DOHH2 (cell line): ENCODE data around the gene KATNAL2.
"Not testable (repeated sequence)": the region's sequence is repeated elsewhere in the genome, so short reads cannot be mapped to it uniquely, and the experiment has no call there.

Experiments used
- H3F3A ChIP-seq: fragments of 200-600 bp; sonication (generic), shearing (Covaris generic); 2 replicates; pipeline ENCODE4 v1.6.0; 2016; ENCODE audit warnings: antibody characterized with exemption, mild to moderate bottlenecking; ENCODE audit not compliant: control insufficient read depth, insufficient read depth
- H3K27ac ChIP-seq: fragments of 200-600 bp; sonication (generic); 2 replicates; pipeline ENCODE4 v1.5.1; 2014; ENCODE audit warnings: low read depth, mild to moderate bottlenecking, low read length, moderate library complexity
- H3K27me3 ChIP-seq: fragments of 200-600 bp; sonication (generic); 2 replicates; pipeline ENCODE4 v1.6.1; 2014; ENCODE audit warnings: mild to moderate bottlenecking, low read length, mixed read lengths; ENCODE audit not compliant: control insufficient read depth
- H3K36me3 ChIP-seq: fragments of 200-600 bp; sonication (generic); 2 replicates; pipeline ENCODE4 v1.6.1; 2014; ENCODE audit warnings: mild to moderate bottlenecking, low read length, moderate library complexity, mixed read lengths; ENCODE audit not compliant: control insufficient read depth
- H3K4me1 ChIP-seq: fragments of 200-600 bp; sonication (generic); 2 replicates; pipeline ENCODE4 v1.6.1; 2014; ENCODE audit warnings: mild to moderate bottlenecking, low read length, mixed read lengths; ENCODE audit not compliant: control insufficient read depth
- H3K4me2 ChIP-seq: fragments of 200-600 bp; sonication (generic); 2 replicates; pipeline ENCODE4 v1.6.0; 2014; ENCODE audit warnings: mild to moderate bottlenecking, low read length, moderate library complexity
- H3K4me3 ChIP-seq: fragments of 200-600 bp; sonication (generic); 2 replicates; pipeline ENCODE4 v1.5.1; 2014; ENCODE audit warnings: mild to moderate bottlenecking, low read length, mixed read lengths
- H3K79me2 ChIP-seq: fragments of 200-600 bp; sonication (generic); 2 replicates; pipeline ENCODE4 v1.6.1; 2014; ENCODE audit warnings: mild to moderate bottlenecking, low read length, mixed read lengths; ENCODE audit not compliant: control insufficient read depth
- H3K9me2 ChIP-seq: fragments of 200-600 bp; sonication (generic); replicated peaks from 2 replicates; pipeline ENCODE4 v1.6.1; 2014; ENCODE audit warnings: mild to moderate bottlenecking, low read length, mixed read lengths; ENCODE audit not compliant: control insufficient read depth
- H3K9me3 ChIP-seq: fragments of 200-600 bp; sonication (generic); 2 replicates; pipeline ENCODE4 v1.6.1; 2014; ENCODE audit warnings: antibody characterized with exemption, low read length, mixed read lengths; ENCODE audit not compliant: control insufficient read depth, insufficient read depth
- H4K20me1 ChIP-seq: fragments of 200-600 bp; sonication (generic); 2 replicates; pipeline ENCODE4 v1.6.0; 2014; ENCODE audit warnings: low read depth, mild to moderate bottlenecking, antibody characterized with exemption, low read length, moderate library complexity; ENCODE audit not compliant: control insufficient read depth, insufficient read depth
- EZH2phosphoT487 ChIP-seq: fragments of 200-600 bp; sonication (generic); IDR thresholded peaks from 2 replicates; pipeline ENCODE4 v1.6.1; 2017; ENCODE audit warnings: borderline replicate concordance, mild to moderate bottlenecking, antibody characterized with exemption, low read length, moderate library complexity, mixed read lengths
- TF ChIP-seq, protein P1 (sequence below): fragments of 200-600 bp; sonication (generic); IDR thresholded peaks from one replicate; pipeline ENCODE4 v1.5.1; 2014; ENCODE audit warnings: antibody characterized with exemption, mild to moderate bottlenecking, low read depth, low read length; ENCODE audit not compliant: poor library complexity, severe bottlenecking

The KATNAL2 gene

GRCh38 chr18:47032945-47033344 lies 115.5 kb downstream of the KATNAL2 start:
- Histone ChIP-seq H3K4me1 (peaks cover 20% of the 10 kb centered on the region), H3K36me3 (no peaks in the 10 kb centered on the region), H3K27me3 (no peaks in the 10 kb centered on the region), H3K27ac (no peak overlapping the region), H3K4me2 (no peak overlapping the region), H4K20me1 (no peaks in the 10 kb centered on the region), H3F3A (no peaks in the 10 kb centered on the region), H3K9me3 (no peaks in the 10 kb centered on the region), H3K9me2 (no peaks in the 10 kb centered on the region), H3K79me2 (no peaks in the 10 kb centered on the region), H3K4me3 (no peak overlapping the region)
- TF ChIP-seq, protein P1, sequence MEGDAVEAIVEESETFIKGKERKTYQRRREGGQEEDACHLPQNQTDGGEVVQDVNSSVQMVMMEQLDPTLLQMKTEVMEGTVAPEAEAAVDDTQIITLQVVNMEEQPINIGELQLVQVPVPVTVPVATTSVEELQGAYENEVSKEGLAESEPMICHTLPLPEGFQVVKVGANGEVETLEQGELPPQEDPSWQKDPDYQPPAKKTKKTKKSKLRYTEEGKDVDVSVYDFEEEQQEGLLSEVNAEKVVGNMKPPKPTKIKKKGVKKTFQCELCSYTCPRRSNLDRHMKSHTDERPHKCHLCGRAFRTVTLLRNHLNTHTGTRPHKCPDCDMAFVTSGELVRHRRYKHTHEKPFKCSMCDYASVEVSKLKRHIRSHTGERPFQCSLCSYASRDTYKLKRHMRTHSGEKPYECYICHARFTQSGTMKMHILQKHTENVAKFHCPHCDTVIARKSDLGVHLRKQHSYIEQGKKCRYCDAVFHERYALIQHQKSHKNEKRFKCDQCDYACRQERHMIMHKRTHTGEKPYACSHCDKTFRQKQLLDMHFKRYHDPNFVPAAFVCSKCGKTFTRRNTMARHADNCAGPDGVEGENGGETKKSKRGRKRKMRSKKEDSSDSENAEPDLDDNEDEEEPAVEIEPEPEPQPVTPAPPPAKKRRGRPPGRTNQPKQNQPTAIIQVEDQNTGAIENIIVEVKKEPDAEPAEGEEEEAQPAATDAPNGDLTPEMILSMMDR = no peak

GRCh38 chr18:47034591-47034990 lies 117.2 kb downstream of the KATNAL2 start:
- not testable (repeated sequence) for H3K79me2 ChIP-seq, H4K20me1 ChIP-seq, H3K4me2 ChIP-seq, H3F3A ChIP-seq, H3K27me3 ChIP-seq, H3K4me3 ChIP-seq, H3K9me2 ChIP-seq, H3K36me3 ChIP-seq, H3K9me3 ChIP-seq, H3K27ac ChIP-seq
- peaks cover 20% of the 10 kb centered on the region for H3K4me1 ChIP-seq

DNA sequence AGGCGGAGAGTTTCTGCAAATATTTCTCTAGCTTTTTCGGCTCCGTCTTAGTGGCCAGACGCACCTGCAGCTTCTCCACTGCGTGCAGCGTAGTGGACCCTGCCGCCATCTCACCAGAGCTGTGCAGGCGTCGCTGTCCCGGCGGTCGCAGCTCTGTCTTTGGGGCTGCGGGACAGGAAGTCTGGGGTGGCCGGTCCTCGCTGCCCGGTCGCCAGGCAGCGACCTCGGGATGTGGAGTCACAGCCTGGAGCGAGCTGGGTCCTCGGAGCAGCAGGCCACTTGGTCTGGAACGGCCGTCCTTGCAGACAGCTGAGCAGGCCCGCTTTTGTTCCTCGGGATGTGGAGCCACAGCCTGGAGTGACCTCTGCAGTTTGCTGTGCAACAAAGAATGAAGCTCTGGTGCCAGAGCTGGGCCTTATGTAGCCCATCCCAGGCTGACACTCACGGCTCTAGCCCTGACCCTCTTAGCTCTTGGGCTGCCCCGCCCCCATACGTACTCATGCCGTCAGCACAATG lies 117.8 kb downstream of the KATNAL2 start, which contains the start of gene ELOA2:
ELOA2 (minus strand) TSS at position 466 of the 516 bp plus-strand sequence; CDS start at position 109, 357 bp downstream.
- Histone ChIP-seq H3K4me2 (no peak within 1 kb of the TSS), H3K36me3 (no peaks in the 10 kb centered on the region)

GRCh38 chr18:47036298-47036874 lies 119.0 kb downstream of the KATNAL2 start:
- H3K9me3 ChIP-seq = no peaks in the 10 kb centered on the region
- H3F3A ChIP-seq = no peaks in the 10 kb centered on the region
- H3K9me2 ChIP-seq = no peaks in the 10 kb centered on the region
- no peak overlapping the region for H3K4me3 ChIP-seq
- TF ChIP-seq, protein P1 = peak; percentile 71
- TF ChIP-seq EZH2phosphoT487 = no peak
- no peaks in the 10 kb centered on the region for H3K36me3 ChIP-seq
- peak overlapping the region; percentile 23; the same call in 1 of the 2 replicates for H3K4me2 ChIP-seq
- no peaks in the 10 kb centered on the region for H3K27me3 ChIP-seq
- no peaks in the 10 kb centered on the region for H3K79me2 ChIP-seq
- no peaks in the 10 kb centered on the region for H4K20me1 ChIP-seq
- H3K4me1 ChIP-seq = peaks cover 20% of the 10 kb centered on the region
- H3K27ac ChIP-seq = no peak overlapping the region

More for the DNA sequence above, 117.8 kb downstream of the KATNAL2 start, which contains the start of gene ELOA2:
- Histone ChIP-seq H3K9me2 (no peaks in the 10 kb centered on the region), H3K27ac (no peak within 1 kb of the TSS), H3K27me3 (no peaks in the 10 kb centered on the region), H3K9me3 (no peaks in the 10 kb centered on the region), H3K4me3 (no peak within 1 kb of the TSS), H3F3A (no peaks in the 10 kb centered on the region), H3K79me2 (no peaks in the 10 kb centered on the region), H4K20me1 (no peaks in the 10 kb centered on the region), H3K4me1 (peaks cover 20% of the 10 kb centered on the region)
- TF ChIP-seq, protein P1 = no peak
- TF ChIP-seq EZH2phosphoT487 = no peak
